Measurements from ENCODE around the gene FATE1.

The FATE1 gene

DNA sequence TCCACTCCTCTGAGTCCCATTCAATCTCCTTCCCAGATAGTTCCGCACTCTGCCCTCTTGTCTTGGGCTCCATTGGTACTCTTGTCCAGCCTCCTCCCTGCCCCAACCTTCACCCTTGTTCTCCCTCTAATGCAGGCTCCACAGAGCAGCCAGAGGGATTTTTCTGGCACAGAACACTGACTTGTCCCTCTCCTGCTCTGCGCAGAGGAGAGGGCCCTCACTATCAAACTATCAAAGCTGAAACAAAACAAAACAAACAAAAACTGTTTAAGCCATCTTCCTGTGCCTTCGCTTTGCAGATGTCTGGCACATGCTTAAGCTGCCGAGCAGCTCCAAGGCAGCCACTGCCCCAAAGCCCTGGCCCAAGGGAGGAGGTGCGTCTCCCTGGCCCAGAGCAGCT, 21.7 kb downstream of the FATE1 start:
- TF ChIP-seq, protein P1, sequence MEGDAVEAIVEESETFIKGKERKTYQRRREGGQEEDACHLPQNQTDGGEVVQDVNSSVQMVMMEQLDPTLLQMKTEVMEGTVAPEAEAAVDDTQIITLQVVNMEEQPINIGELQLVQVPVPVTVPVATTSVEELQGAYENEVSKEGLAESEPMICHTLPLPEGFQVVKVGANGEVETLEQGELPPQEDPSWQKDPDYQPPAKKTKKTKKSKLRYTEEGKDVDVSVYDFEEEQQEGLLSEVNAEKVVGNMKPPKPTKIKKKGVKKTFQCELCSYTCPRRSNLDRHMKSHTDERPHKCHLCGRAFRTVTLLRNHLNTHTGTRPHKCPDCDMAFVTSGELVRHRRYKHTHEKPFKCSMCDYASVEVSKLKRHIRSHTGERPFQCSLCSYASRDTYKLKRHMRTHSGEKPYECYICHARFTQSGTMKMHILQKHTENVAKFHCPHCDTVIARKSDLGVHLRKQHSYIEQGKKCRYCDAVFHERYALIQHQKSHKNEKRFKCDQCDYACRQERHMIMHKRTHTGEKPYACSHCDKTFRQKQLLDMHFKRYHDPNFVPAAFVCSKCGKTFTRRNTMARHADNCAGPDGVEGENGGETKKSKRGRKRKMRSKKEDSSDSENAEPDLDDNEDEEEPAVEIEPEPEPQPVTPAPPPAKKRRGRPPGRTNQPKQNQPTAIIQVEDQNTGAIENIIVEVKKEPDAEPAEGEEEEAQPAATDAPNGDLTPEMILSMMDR (IDR thresholded peaks at IDR 0.05; ENCODE audit: low read depth, low read length, missing control alignments) = no peak
- no peak for DNase-seq (ENCODE audit: extremely low read depth, low read depth)
- H3K4me3 ChIP-seq (replicated peaks; ENCODE audit: low read depth, low read length) = no peak overlapping the region

DNA sequence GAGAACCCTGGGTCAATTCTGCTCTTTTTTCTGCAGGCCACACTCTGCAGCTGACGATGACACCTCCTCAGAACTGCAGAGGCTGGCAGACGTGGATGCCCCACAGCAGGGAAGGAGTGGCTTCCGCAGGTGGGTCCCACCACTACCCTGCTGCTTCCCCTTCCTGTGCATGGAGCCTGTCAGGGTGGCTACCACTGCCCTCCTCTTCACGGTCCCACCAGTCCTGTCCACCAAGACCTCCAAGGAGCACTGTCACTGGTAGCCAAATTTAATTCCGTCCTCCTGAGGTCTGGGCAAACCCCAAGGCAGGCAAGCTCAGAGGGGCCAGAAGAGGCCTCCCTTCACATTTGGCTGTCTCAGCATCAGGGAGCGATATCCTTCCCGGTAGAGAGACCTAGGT, 22.9 kb downstream of the FATE1 start:
- no peak overlapping the region for H3K4me3 ChIP-seq (replicated peaks; ENCODE audit: low read depth, low read length)
- TF ChIP-seq, protein P1 (IDR thresholded peaks at IDR 0.05; ENCODE audit: low read depth, low read length, missing control alignments) = no peak
- no peak for DNase-seq (ENCODE audit: extremely low read depth, low read depth)

DNA sequence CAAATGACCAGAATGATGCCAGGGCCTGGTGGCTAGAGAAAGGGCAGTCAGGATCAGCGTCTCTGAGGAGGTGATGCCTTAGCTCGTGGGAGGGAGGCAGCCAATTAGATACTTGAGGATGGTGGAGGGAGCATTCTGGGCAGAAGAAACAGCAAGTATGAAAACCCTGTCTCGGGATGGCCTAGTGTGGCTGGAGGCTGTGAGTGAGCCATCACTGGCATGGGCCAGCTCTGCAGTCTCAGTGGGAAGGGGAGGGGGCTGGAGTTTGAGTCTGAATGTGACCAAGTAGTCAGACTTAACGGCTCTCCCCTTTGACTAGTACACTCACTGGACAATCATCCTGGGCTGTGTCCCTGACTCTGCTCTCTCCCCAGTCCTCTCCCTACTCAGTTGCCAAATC, 25.8 kb downstream of the FATE1 start:
- H3K4me3 ChIP-seq (replicated peaks; ENCODE audit: low read depth, low read length) = no peak overlapping the region
- TF ChIP-seq, protein P1 (IDR thresholded peaks at IDR 0.05; ENCODE audit: low read depth, low read length, missing control alignments) = no peak
- no peak for DNase-seq (ENCODE audit: extremely low read depth, low read depth)

DNA sequence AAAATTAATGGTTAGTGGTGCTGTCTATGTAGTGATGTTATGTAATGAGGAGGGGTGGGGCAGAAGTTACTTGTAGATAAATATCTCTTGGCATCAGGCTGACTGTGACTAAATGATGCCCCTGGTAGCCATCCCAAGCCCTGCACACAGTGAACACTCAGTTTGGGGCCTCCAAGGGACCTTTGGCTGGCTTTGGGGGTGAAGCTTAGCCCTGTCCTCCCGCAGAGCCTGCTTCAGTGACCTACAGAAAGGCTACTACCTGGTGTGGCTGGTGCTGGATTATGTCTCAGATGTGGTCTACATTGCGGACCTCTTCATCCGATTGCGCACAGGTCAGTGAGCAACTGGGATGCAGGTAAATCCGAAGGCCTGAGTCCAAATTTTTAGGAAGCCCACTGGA, 26.5 kb downstream of the FATE1 start:
- TF ChIP-seq, protein P1 (IDR thresholded peaks at IDR 0.05; ENCODE audit: low read depth, low read length, missing control alignments) = no peak
- no peak for DNase-seq (ENCODE audit: extremely low read depth, low read depth)
- H3K4me3 ChIP-seq (replicated peaks; ENCODE audit: low read depth, low read length) = no peak overlapping the region

DNA sequence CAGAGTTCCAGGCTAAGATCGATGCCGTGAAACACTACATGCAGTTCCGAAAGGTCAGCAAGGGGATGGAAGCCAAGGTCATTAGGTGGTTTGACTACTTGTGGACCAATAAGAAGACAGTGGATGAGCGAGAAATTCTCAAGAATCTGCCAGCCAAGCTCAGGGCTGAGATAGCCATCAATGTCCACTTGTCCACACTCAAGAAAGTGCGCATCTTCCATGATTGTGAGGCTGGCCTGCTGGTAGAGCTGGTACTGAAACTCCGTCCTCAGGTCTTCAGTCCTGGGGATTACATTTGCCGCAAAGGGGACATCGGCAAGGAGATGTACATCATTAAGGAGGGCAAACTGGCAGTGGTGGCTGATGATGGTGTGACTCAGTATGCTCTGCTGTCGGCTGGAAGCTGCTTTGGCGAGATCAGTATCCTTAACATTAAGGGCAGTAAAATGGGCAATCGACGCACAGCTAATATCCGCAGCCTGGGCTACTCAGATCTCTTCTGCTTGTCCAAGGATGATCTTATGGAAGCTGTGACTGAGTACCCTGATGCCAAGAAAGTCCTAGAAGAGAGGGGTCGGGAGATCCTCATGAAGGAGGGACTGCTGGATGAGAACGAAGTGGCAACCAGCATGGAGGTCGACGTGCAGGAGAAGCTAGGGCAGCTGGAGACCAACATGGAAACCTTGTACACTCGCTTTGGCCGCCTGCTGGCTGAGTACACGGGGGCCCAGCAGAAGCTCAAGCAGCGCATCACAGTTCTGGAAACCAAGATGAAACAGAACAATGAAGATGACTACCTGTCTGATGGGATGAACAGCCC, 28.0 kb downstream of the FATE1 start:
- H3K4me3 ChIP-seq (replicated peaks; ENCODE audit: low read depth, low read length) = no peak overlapping the region
- TF ChIP-seq, protein P1 (IDR thresholded peaks at IDR 0.05; ENCODE audit: low read depth, low read length, missing control alignments) = no peak
- no peak for DNase-seq (ENCODE audit: extremely low read depth, low read depth)

DNA sequence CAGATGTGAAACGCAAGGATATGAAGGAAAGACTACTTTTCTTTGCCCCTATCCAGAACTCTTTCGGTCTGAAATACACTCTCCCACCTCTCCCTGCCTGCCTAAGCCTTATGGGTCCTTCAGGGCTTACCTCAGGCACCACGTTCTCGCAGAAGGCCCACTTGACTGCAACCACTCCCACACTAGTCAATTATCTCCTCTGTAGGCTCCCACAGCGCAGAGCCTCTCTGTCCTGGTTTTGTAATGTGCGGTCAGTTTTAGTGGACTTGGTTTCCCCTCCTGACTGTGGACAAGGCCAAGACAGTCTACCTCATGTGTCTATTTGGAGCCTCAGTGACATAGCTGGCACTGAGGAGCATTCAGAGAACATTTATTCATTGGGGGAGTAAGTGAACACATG, 29.8 kb downstream of the FATE1 start:
- TF ChIP-seq, protein P1 (IDR thresholded peaks at IDR 0.05; ENCODE audit: low read depth, low read length, missing control alignments) = no peak
- no peak for DNase-seq (ENCODE audit: extremely low read depth, low read depth)
- no peak overlapping the region for H3K4me3 ChIP-seq (replicated peaks; ENCODE audit: low read depth, low read length)

DNA sequence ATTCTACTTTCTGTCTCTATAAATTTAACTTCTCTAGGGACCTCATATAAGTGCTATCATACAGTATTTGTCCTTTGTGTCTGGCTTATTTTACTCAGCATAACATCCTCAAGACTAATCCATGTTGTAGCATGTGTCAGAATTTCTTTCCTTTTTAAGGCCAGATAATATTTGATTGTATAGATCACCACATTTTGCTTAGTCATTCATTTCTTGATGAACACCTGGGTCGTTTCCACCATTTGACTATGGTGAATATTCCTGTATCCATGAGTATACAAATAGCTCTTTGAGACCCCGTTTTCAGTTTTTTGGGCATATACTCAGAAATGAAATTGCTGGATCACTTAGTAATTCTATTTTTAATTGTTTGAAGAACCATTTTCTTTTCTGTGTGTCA, 30.7 kb downstream of the FATE1 start:
- TF ChIP-seq, protein P1 (IDR thresholded peaks at IDR 0.05; ENCODE audit: low read depth, low read length, missing control alignments) = no peak
- no peak overlapping the region for H3K4me3 ChIP-seq (replicated peaks; ENCODE audit: low read depth, low read length)
- no peak for DNase-seq (ENCODE audit: extremely low read depth, low read depth)
